ENCODE data around the gene CDC42EP1.

- TF ChIP-seq POLR2A (IDR thresholded peaks at IDR 0.05) (no peak), CTCF (IDR thresholded peaks at IDR 0.05) (no peak)
Observed at GRCh38 chr22:37610480-37611129, 50.3 kb downstream of the CDC42EP1 start.
